Common myeloid progenitor, CD34-positive (primary cell): Measurements from ENCODE around the gene SLC17A2. TPM values are rescaled to one million over a fixed set of nuclear protein-coding genes. Genes with fewer than 3 reads are reported as not detected.

ENCODE experiments used
- CTCF ChIA-PET: fragments of 350-600 bp; sonication (Branson Sonifier 250); formaldehyde crosslinking; loops from one replicate; lab custom pipeline; 2021; ENCODE audit warnings: antibody characterized with exemption; lab: Charles Lee
- POLR2A ChIA-PET: fragments of 350-600 bp; sonication (Branson Sonifier 250); formaldehyde crosslinking; loops from one replicate; lab custom pipeline; 2021; ENCODE audit warnings: antibody characterized with exemption; lab: Charles Lee
- DNase-seq, 3 donors: peaks; one replicate each; pipeline versions ENCODE4 v3.0.0 to v3.0.0-alpha.2; 2013
- H3K27ac ChIP-seq, 2 experiments: 1 replicate in 1 of 2; 2 replicates in 1 of 2; pipeline ENCODE4 v1.7.0; 2013; ENCODE audit warnings: inconsistent platforms in 2 of 2, low read length in 2 of 2, mild to moderate bottlenecking in 2 of 2, low read depth in 1 of 2, moderate library complexity in 1 of 2; ENCODE audit not compliant: severe bottlenecking in 2 of 2, insufficient read depth in 1 of 2, poor library complexity in 1 of 2
- H3K27me3 ChIP-seq, 5 experiments: replicated peaks in 2 of 5; 1 replicate in 3 of 5; 2 replicates in 2 of 5; pipeline versions ENCODE4 v1.6.1 to v1.7.0; 2013; ENCODE audit warnings: low read length in 4 of 5, mild to moderate bottlenecking in 2 of 5, moderate library complexity in 2 of 5, inconsistent platforms in 1 of 5; ENCODE audit not compliant: insufficient read depth in 5 of 5, control insufficient read depth in 4 of 5
- H3K36me3 ChIP-seq, 4 experiments: 1 replicate in 2 of 4; 2 replicates in 2 of 4; pipeline versions ENCODE4 v1.6.1 to v1.7.0; 2013; ENCODE audit warnings: low read length in 3 of 4, control low read depth in 1 of 4, mild to moderate bottlenecking in 1 of 4; ENCODE audit not compliant: control insufficient read depth in 4 of 4, insufficient read depth in 4 of 4
- H3K4me1 ChIP-seq, 4 experiments: 1 replicate in 3 of 4; 2 replicates in 1 of 4; pipeline versions ENCODE4 v1.6.1 to v1.7.1; 2013; ENCODE audit warnings: low read length in 3 of 4, mild to moderate bottlenecking in 3 of 4, control low read depth in 1 of 4, inconsistent platforms in 1 of 4, moderate library complexity in 1 of 4; ENCODE audit not compliant: control insufficient read depth in 4 of 4, insufficient read depth in 4 of 4; ENCODE audit errors: control extremely low read depth in 1 of 4
- H3K4me3 ChIP-seq, 7 experiments: 1 replicate in 4 of 7; 2 replicates in 3 of 7; pipeline versions ENCODE4 v1.5.1 to v1.7.0; 2013; ENCODE audit warnings: mild to moderate bottlenecking in 7 of 7, low read length in 6 of 7, moderate library complexity in 6 of 7, inconsistent platforms in 2 of 7, low read depth in 2 of 7, control low read depth in 1 of 7; ENCODE audit not compliant: insufficient read depth in 4 of 7, control insufficient read depth in 1 of 7; ENCODE audit errors: extremely low read depth in 1 of 7
- H3K9me3 ChIP-seq, 5 experiments: 1 replicate in 4 of 5; 2 replicates in 1 of 5; pipeline versions ENCODE4 v1.6.1 to v1.7.1; 2013; ENCODE audit warnings: low read length in 4 of 5, mild to moderate bottlenecking in 2 of 5, inconsistent platforms in 1 of 5, low read depth in 1 of 5, moderate library complexity in 1 of 5; ENCODE audit not compliant: control insufficient read depth in 4 of 5, insufficient read depth in 2 of 5; ENCODE audit errors: control extremely low read depth in 1 of 5
- WGBS: methylation state at CpG from one replicate; pipeline ENCODE4 v1.1.5; 2013; ENCODE audit not compliant: insufficient coverage; 5-methylcytosine and 5-hydroxymethylcytosine counted together
- polyA plus RNA-seq: library from polyadenylated mRNA; unstranded; fragments of 120-200 nt; gene quantifications from one replicate; pipeline ENCODE4 v1.2.1, GENCODE V29; 2013

SLC17A2 gene
- polyA plus RNA-seq: not detected

GRCh38 chr6:25930532-25931410 lies at the start of gene SLC17A2:
Gene SLC17A2 (minus strand): TSS chr6:25930691. CDS start chr6:25925796, 4,895 bp downstream.
- Histone ChIP-seq H3K27ac (no peak within 1 kb of the TSS), H3K27me3 (no peaks in the 10 kb centered on the region), H3K4me1 (peaks cover 0 to under 1% (median 0%) of the 10 kb centered on the region in 4 experiments), H3K9me3 (no peaks in the 10 kb centered on the region), H3K36me3 (no peaks in the 10 kb centered on the region), H3K4me3 (no peak within 1 kb of the TSS)
- 98% methylated on average over 4 of the region's 9 CpGs for WGBS
- no peak for DNase-seq
- ChIA-PET POLR2A (no interaction called here), CTCF (interaction anchor here (1.5 to 1.7 kb wide), 2 partner anchors 13 to 39 kb away, joined by 3 to 4 read pairs; no protein-coding TSS in a partner anchor)

- no peak for DNase-seq
- POLR2A ChIA-PET: no interaction called here
- 100% methylated on average over 3 of the region's 5 CpGs for WGBS
- H3K4me3 ChIP-seq: no peak overlapping the region
- H3K27ac ChIP-seq: no peak overlapping the region
- CTCF ChIA-PET: interaction anchor here (0.9 to 3.9 kb wide), 3 partner anchors 8 to 16 kb away, joined by 3 to 12 read pairs (median 4); no protein-coding TSS in a partner anchor
- no peaks in the 10 kb centered on the region for H3K9me3 ChIP-seq
- no peaks in the 10 kb centered on the region for H3K27me3 ChIP-seq
- peaks cover 0 to 6% (median under 1%) of the 10 kb centered on the region in 4 experiments for H3K4me1 ChIP-seq
- H3K36me3 ChIP-seq: peaks cover 37 to 85% (median 59%) of the 10 kb centered on the region in 4 experiments
These were observed 45.6 kb upstream of the SLC17A2 start for GRCh38 chr6:25975923-25976560.

GRCh38 chr6:25973923-25974555 lies 43.5 kb upstream of the SLC17A2 start:
- Histone ChIP-seq H3K4me1 (peaks cover 0 to 10% (median 3%) of the 10 kb centered on the region in 4 experiments), H3K4me3 (no peak overlapping the region), H3K27ac (no peak overlapping the region), H3K27me3 (no peaks in the 10 kb centered on the region), H3K36me3 (peaks cover 44 to 91% (median 65%) of the 10 kb centered on the region in 4 experiments), H3K9me3 (no peaks in the 10 kb centered on the region)
- no peak for DNase-seq
- WGBS: 100% methylated on average over 1 of the region's 2 CpGs
- ChIA-PET POLR2A (no interaction called here), CTCF (interaction anchor here (1.2 kb wide), 2 partner anchors 19 to 32 kb away, joined by 3 read pairs; no protein-coding TSS in a partner anchor)

GRCh38 chr6:25972902-25973301 lies 42.4 kb upstream of the SLC17A2 start:
- no peak for DNase-seq
- H3K4me1 ChIP-seq: peaks cover 0 to 10% (median 3%) of the 10 kb centered on the region in 4 experiments
- ChIA-PET POLR2A (no interaction called here), CTCF (interaction anchor here (1.2 to 1.8 kb wide), 3 partner anchors 17 to 185 kb away, joined by 3 to 5 read pairs (median 4); no protein-coding TSS in a partner anchor)
- WGBS: 100% methylated on average over 2 of the region's 5 CpGs
- no peaks in the 10 kb centered on the region for H3K27me3 ChIP-seq
- peaks cover 52 to 92% (median 66%) of the 10 kb centered on the region in 4 experiments for H3K36me3 ChIP-seq
- H3K4me3 ChIP-seq: no peak overlapping the region
- H3K9me3 ChIP-seq: no peaks in the 10 kb centered on the region
- no peak overlapping the region for H3K27ac ChIP-seq

GRCh38 chr6:25972128-25972527 lies 41.6 kb upstream of the SLC17A2 start:
- H3K27me3 ChIP-seq: no peaks in the 10 kb centered on the region
- H3K4me1 ChIP-seq: peaks cover 0 to 10% (median 3%) of the 10 kb centered on the region in 4 experiments
- no peak overlapping the region for H3K4me3 ChIP-seq
- POLR2A ChIA-PET: no interaction called here
- H3K36me3 ChIP-seq: peaks cover 54 to 92% (median 66%) of the 10 kb centered on the region in 4 experiments
- 100% methylated on average over 1 of the region's 1 CpG for WGBS
- no peak for DNase-seq
- H3K27ac ChIP-seq: no peak overlapping the region
- CTCF ChIA-PET: interaction anchor here (1.6 to 1.8 kb wide), 2 partner anchors 17 to 184 kb away, joined by 4 to 5 read pairs; no protein-coding TSS in a partner anchor
- H3K9me3 ChIP-seq: no peaks in the 10 kb centered on the region

- DNase-seq: peak in 1 of 3 donors; percentile 22
- ChIA-PET POLR2A (no interaction called here), CTCF (interaction anchor here (2.2 kb wide), 1 partner anchor 21 kb away, joined by 9 read pairs; no protein-coding TSS in a partner anchor)
- Histone ChIP-seq H3K9me3 (no peaks in the 10 kb centered on the region), H3K4me3 (no peak overlapping the region), H3K36me3 (peaks cover 55 to 93% (median 69%) of the 10 kb centered on the region in 4 experiments), H3K27me3 (no peaks in the 10 kb centered on the region), H3K4me1 (peaks cover 0 to 10% (median 5%) of the 10 kb centered on the region in 4 experiments), H3K27ac (no peak overlapping the region)
- WGBS: no CpG with 5 or more reads among the region's 1 CpG
These were observed 40.8 kb upstream of the SLC17A2 start for GRCh38 chr6:25971187-25971821.
